Loucy (cell line): ENCODE data around the gene MTHFD2L.

ENCODE experiments used
- CTCF ChIP-seq: fragments of 200-600 bp; sonication (generic); conservative IDR thresholded peaks from 2 replicates; pipeline ENCODE4 v1.5.1; 2014; ENCODE audit warnings: mild to moderate bottlenecking, antibody characterized with exemption, low read length
- EZH2phosphoT487 ChIP-seq: fragments of 200-600 bp; IDR thresholded peaks from 2 replicates; pipeline ENCODE4 v1.6.1; 2018; ENCODE audit warnings: antibody characterized with exemption, mild to moderate bottlenecking, moderate library complexity, borderline replicate concordance

- TF ChIP-seq CTCF, result no peak
- no peak for TF ChIP-seq EZH2phosphoT487
Observed at GRCh38 chr4:74166135-74166534, 8.2 kb downstream of the MTHFD2L start.
